Heart right ventricle (tissue), 16 donors: ENCODE measurements around the gene STPG1. TPM values are rescaled to one million over a fixed set of nuclear protein-coding genes. Genes with fewer than 3 reads are reported as not detected.

Experiments
- ATAC-seq, 8 donors: fragments of 200-7000 bp; cut with Tn5 transposase; one replicate each; pipeline ENCODE4 v1.9.1; 2020; ENCODE audit warnings: mild to moderate bottlenecking in 8 of 8, moderate library complexity in 8 of 8, moderate number of reproducible peaks in 1 of 8
- DNase-seq, 2 donors: peaks; one replicate each; pipeline ENCODE4 v3.0.0-alpha.2; 2020
- H3K27ac ChIP-seq, 10 donors: fragments of 200-600 bp; sonication (generic) in 2 of 10; one replicate each; pipeline versions ENCODE4 v1.5.0 to v1.8.0; 2020 to 2022; ENCODE audit warnings: mild to moderate bottlenecking in 3 of 10
- H3K27me3 ChIP-seq, 7 donors: fragments of 200-600 bp; one replicate each; pipeline ENCODE4 v1.8.0; 2021 to 2022; ENCODE audit warnings: mild to moderate bottlenecking in 2 of 7
- H3K36me3 ChIP-seq, 9 donors: fragments of 200-600 bp; sonication (generic) in 1 of 9; one replicate each; pipeline versions ENCODE4 v1.5.0 to v1.8.0; 2020 to 2022; ENCODE audit warnings: mild to moderate bottlenecking in 2 of 9
- H3K4me1 ChIP-seq, 9 donors: fragments of 200-600 bp; sonication (generic) in 1 of 9; one replicate each; pipeline versions ENCODE4 v1.5.0 to v1.8.0; 2020 to 2022; ENCODE audit warnings: mild to moderate bottlenecking in 4 of 9
- H3K4me3 ChIP-seq, 10 donors: fragments of 200-600 bp; sonication (generic) in 2 of 10; one replicate each; pipeline versions ENCODE4 v1.5.0 to v1.8.0; 2020 to 2022; ENCODE audit warnings: mild to moderate bottlenecking in 7 of 10, moderate library complexity in 2 of 10
- H3K9me3 ChIP-seq, 11 donors: fragments of 200-600 bp in 10 of 11; sonication (generic) in 2 of 11; one replicate each; pipeline versions ENCODE4 v1.5.0 to v1.8.0; 2013 to 2022; ENCODE audit warnings: mild to moderate bottlenecking in 2 of 11, control low read depth in 1 of 11, moderate library complexity in 1 of 11
- CTCF ChIP-seq, 9 donors: fragments of 200-600 bp; sonication (generic) in 2 of 9; IDR thresholded peaks; one replicate each; pipeline versions ENCODE4 v1.5.0 to v1.8.0; 2021 to 2022; ENCODE audit warnings: antibody characterized with exemption in 9 of 9, mild to moderate bottlenecking in 5 of 9, moderate library complexity in 1 of 9
- WGBS, 2 donors: extraction: QIAGEN DNeasy Blood & Tissue Kit; methylation state at CpG; one replicate each; pipeline ENCODE4 v1.1.7; 2013; ENCODE audit warnings: inconsistent platforms in 1 of 2; 5-methylcytosine and 5-hydroxymethylcytosine counted together
- intact Hi-C, 10 donors: fragments of 100-400 bp; cut with DNase I; formaldehyde crosslinking; loops; one replicate each; pipeline versions ENCODE4 v1.11.1 to v1.14.2; 2022
- polyA plus RNA-seq, 2 donors: library from polyadenylated mRNA; stranded (reverse); fragments of 200-250 nt; gene quantifications; one replicate each; pipeline ENCODE4 v1.2.3, GENCODE V29; 2013
- total RNA-seq, 10 donors: library from RNA; stranded (reverse); fragmentation: NEBNext Ultra II Directional in 3 of 10; extraction: Animal tissue kit (Norgen Biotek cat#: 25700) in 3 of 10; gene quantifications; one replicate each; pipeline versions ENCODE4 v1.2.1 to v1.2.4, GENCODE V29; 2021 to 2023
- donor health status: Arrhythmogenic right ventricular cardiomyopathy.
- donor health status: ischemic (EF 13 %, LVEDD 7.1; RV severe dilation, severe dysfunction).
- donor health status: healthy with polysubstance abuse.
- donor health status: DM: no; HTN: yes; CAD: no.
- donor health status: DM: no; HTN: no; CAD: no.
- donor health status: ischemic (EF 25% LVEDD 6.9; RV normal size, moderate dysfunction).
- donor health status: ischemic (EF 25% LVEDD 5.7; RV mildly dilated, moderate dysfunction).
- donor health status: healthy.
- donor health status: DM: yes; HTN: yes; CAD: no.
- donor health status: Ischemic cardiomyopathy.
- donor health status: ischemic (EF 35%, LVEDD 5.7; RV mildly dilated, moderate dysfunction).
- donor health status: nonischemic (EF 11% LVEDD 7.7; RV severe dilation, severe dysfunction).
- donor health status: DM: yes; HTN: yes; CAD: no.
- donor health status: PGD.
- donor health status: ischemic (EF 29% LVEDD 5.4; RV normal size, mild dysfunction).
- donor health status: nonischemic (EF 23%, LVEDD 6.1; RV moderate dilation, normal function).

Gene STPG1
- total and polyA plus RNA-seq, 12 donors = 2.7 to 6.6 (median 4.5) TPM

- H3K36me3 ChIP-seq = peaks cover 0 to 27% (median 0%) of the 10 kb centered on the region in 9 donors
- H3K27ac ChIP-seq = no peak overlapping the region
- TF ChIP-seq CTCF (IDR thresholded peaks at IDR 0.05) = no peak
- DNase-seq (no peak), ATAC-seq (no peak)
- H3K4me1 ChIP-seq = peaks cover 0 to 8% (median 0%) of the 10 kb centered on the region in 9 donors
- 70 to 75% methylated on average over 3 of the region's 3 CpGs for WGBS, 2 donors
- no peaks in the 10 kb centered on the region for H3K9me3 ChIP-seq
- intact Hi-C loops = no loop called here
- H3K27me3 ChIP-seq = no peaks in the 10 kb centered on the region
- H3K4me3 ChIP-seq = no peak overlapping the region
Observed at GRCh38 chr1:24355466-24355865, 58.1 kb downstream of the STPG1 start.

DNA sequence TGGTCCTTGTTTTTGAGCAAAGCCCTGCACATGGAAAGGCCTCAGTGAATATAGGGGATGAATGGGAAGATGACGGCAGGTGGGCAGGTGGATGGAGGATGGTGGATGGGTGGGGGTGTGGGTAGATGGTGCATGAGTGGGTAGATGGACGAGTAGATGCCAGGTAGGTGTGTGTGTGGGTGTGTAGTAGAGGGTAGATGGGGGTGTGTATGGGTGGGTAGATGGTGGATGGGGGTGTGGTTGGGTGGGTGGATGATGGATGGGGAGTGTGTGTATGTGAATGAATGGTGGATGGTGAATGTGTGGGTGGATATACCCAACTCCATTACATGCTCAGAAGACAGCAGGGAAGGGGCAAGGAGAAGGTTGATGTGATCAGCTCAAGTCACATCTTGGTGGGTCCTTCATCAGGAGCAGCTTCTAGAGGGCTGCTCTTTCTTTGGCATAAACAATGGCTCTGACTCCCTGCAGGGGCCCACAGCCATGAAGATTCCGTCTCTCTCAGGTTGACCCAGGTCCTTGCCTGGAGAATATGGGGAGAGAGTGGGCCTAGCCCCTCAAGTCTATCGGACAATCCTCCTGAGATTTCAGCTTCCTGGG is 60.2 kb downstream of the STPG1 start:
- intact Hi-C loops = no loop called here
- Histone ChIP-seq H3K4me1 (peaks cover 0 to 5% (median 0%) of the 10 kb centered on the region in 9 donors), H3K27ac (no peak overlapping the region), H3K36me3 (peaks cover 0 to 12% (median 0%) of the 10 kb centered on the region in 9 donors), H3K9me3 (no peaks in the 10 kb centered on the region), H3K4me3 (no peak overlapping the region), H3K27me3 (no peaks in the 10 kb centered on the region)
- no peak for DNase-seq
- TF ChIP-seq CTCF (IDR thresholded peaks at IDR 0.05) = no peak
- WGBS, 2 donors = 98% methylated on average over 4 of the region's 4 CpGs
- no peak for ATAC-seq

DNA sequence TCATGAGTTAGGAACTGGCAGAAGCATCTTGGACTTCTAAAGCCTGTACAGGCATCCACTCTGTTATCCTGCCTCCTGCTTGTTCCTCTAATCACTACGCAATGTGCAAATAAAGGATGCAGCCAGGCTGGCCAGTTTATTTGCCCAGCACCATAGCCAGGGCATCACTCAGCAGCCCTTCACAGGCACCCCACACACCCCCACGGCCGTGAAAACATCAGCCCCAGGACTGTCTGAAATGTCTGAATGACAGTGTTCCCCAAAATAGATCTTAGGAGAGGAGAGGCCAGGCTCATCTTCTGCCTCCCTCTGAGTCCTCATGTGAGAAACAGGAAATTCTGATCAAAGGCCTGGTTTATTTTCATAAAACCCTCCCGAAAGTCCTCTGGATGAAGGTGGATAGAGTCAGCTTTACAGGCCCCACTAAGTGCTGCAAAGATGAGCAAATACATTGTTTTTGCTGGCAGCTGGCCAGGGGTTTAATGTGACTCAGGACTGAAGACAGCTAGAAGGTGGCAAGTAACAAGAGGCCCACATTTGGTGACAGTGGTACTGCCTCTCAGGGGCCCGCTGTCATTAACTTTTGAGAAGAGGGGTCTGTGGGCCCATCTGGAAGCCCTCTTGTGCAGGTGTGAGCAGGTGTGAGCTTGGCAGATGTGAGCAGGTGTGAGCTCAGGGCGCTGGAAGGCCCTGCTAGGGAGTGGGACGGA is 61.5 kb downstream of the STPG1 start:
- no peak for ATAC-seq
- no peaks in the 10 kb centered on the region for H3K27me3 ChIP-seq
- intact Hi-C loops = no loop called here

GRCh38 chr1:24351247-24351646 is 62.3 kb downstream of the STPG1 start:
- intact Hi-C loops = no loop called here
- Histone ChIP-seq H3K27ac (no peak overlapping the region), H3K36me3 (no peaks in the 10 kb centered on the region), H3K4me3 (no peak overlapping the region), H3K27me3 (no peaks in the 10 kb centered on the region), H3K9me3 (no peaks in the 10 kb centered on the region), H3K4me1 (no peaks in the 10 kb centered on the region)
- 92 to 94% methylated on average over 4 of the region's 4 CpGs for WGBS, 2 donors
- ATAC-seq = no peak
- TF ChIP-seq CTCF (IDR thresholded peaks at IDR 0.05) = no peak
- no peak for DNase-seq

More for the DNA sequence above, 61.5 kb downstream of the STPG1 start:
- WGBS, 2 donors = 60 to 72% methylated on average over 7 of the region's 7 CpGs
- Histone ChIP-seq H3K4me3 (no peak overlapping the region), H3K36me3 (no peaks in the 10 kb centered on the region), H3K27ac (no peak overlapping the region), H3K4me1 (no peaks in the 10 kb centered on the region), H3K9me3 (no peaks in the 10 kb centered on the region)
- DNase-seq = no peak
- no peak for TF ChIP-seq CTCF (IDR thresholded peaks at IDR 0.05)
